ENCODE results near the gene ZNF674. TPM values are rescaled to one million over a fixed set of nuclear protein-coding genes. Genes with fewer than 3 reads are reported as not detected.

Gene ZNF674
- total and polyA plus RNA-seq, 9 of the 15 experiments (the other 6 are each of a cell fraction or from before 2014, with no cell fraction given): 1.2 to 4.7 (median 2.6) TPM

DNA sequence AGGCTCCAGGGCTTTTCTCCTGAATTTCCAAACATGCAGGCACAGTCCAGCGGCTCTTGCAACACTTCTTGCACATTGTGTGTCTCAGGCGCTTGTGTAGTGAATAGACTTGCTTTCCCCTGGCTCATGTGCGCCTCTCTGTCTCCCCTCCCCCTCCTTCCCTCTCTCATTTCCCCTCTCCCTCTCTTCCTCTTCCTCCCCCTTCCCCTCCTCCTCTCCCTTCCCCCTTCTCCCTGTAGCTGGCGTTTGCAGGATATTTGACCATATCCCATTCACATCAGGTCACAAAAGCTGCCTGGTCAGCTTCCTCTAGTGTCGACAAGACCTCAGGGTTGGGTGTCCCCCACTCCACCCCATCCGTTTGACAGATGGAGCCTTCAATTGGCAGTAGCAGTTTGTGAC lies 30.8 kb upstream of the ZNF674 start:
- H3K9me3 ChIP-seq (replicated peaks; ENCODE audit: control insufficient read depth, insufficient read depth, low read depth, low read length): no peaks in the 10 kb centered on the region
- no TSS peak for BruUV-seq (replicated peaks)
- no peaks in the 10 kb centered on the region; a peak in 1 of 5 replicates for H3K4me1 ChIP-seq (replicated peaks in 1 of 2; ENCODE audit: control insufficient read depth in 2 of 2, insufficient read depth in 2 of 2, low read length in 2 of 2)
- FAIRE-seq (no peak), DNase-seq (ENCODE audit: extremely low read depth in 1 of 4, low spot score in 3 of 4) (no peak), ATAC-seq (no peak)
- H3K27me3 ChIP-seq (ENCODE audit: control insufficient read depth in 2 of 2, insufficient read depth in 2 of 2, low read length in 2 of 2): no peaks in the 10 kb centered on the region
- H3K36me3 ChIP-seq (ENCODE audit: control insufficient read depth, insufficient read depth, low read length): no peaks in the 10 kb centered on the region
- no peak overlapping the region for H3K4me3 ChIP-seq
- no peak overlapping the region for H3K4me2 ChIP-seq (ENCODE audit: insufficient read depth, low read length)
- no peaks in the 10 kb centered on the region for H4K20me1 ChIP-seq (replicated peaks; ENCODE audit: control insufficient read depth, insufficient read depth, low read length)
- 9% methylated on average over 6 of the region's 6 CpGs for WGBS (ENCODE audit: insufficient coverage, low coverage, missing lambda C conversion rate)
- H3K9ac ChIP-seq (ENCODE audit: insufficient read depth in 1 of 2, low read depth in 2 of 2, low read length in 2 of 2): no peak overlapping the region
- H3K79me2 ChIP-seq (ENCODE audit: control insufficient read depth, insufficient read depth, low read length): no peaks in the 10 kb centered on the region
- ChIA-PET POLR2A (no interaction called here), CTCF (ENCODE audit: low intra/inter-chr PET ratio) (no interaction called here)
- no peak overlapping the region for H3K27ac ChIP-seq (ENCODE audit: extremely low read depth, low read depth, low read length)
- no peak overlapping the region for H2AFZ ChIP-seq (ENCODE audit: low read depth, low read length)
- no peak for TF ChIP-seq ZNF79 (CRISPR knock-in tag; IDR thresholded peaks at IDR 0.05; ENCODE audit: low read depth)
- no peak for TF ChIP-seq ESRRA (IDR thresholded peaks at IDR 0.05; ENCODE audit: borderline replicate concordance, low read depth)
- TF ChIP-seq, protein P1, sequence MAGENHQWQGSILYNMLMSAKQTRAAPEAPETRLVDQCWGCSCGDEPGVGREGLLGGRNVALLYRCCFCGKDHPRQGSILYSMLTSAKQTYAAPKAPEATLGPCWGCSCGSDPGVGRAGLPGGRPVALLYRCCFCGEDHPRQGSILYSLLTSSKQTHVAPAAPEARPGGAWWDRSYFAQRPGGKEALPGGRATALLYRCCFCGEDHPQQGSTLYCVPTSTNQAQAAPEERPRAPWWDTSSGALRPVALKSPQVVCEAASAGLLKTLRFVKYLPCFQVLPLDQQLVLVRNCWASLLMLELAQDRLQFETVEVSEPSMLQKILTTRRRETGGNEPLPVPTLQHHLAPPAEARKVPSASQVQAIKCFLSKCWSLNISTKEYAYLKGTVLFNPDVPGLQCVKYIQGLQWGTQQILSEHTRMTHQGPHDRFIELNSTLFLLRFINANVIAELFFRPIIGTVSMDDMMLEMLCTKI (IDR thresholded peaks at IDR 0.05; ENCODE audit: partially characterized antibody): no peak
- no peak for TF ChIP-seq HMGN3 (IDR thresholded peaks at IDR 0.05; ENCODE audit: borderline replicate concordance, extremely low read depth, insufficient read length, low read depth, low read length)
- TF ChIP-seq STAG1 (CRISPR knock-in tag; IDR thresholded peaks at IDR 0.05; ENCODE audit: borderline replicate concordance): no peak
- TF ChIP-seq FUS (optimal IDR thresholded peaks at IDR 0.05; ENCODE audit: low read depth, low read length): no peak
- TF ChIP-seq, protein P2, sequence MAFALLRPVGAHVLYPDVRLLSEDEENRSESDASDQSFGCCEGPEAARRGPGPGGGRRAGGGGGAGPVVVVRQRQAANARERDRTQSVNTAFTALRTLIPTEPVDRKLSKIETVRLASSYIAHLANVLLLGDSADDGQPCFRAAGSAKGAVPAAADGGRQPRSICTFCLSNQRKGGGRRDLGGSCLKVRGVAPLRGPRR (CRISPR knock-in tag; IDR thresholded peaks at IDR 0.05): no peak
- no peak for TF ChIP-seq KAT2B (IDR thresholded peaks at IDR 0.05; ENCODE audit: low read depth, low read length)
- TF ChIP-seq GABPB2 (CRISPR knock-in tag; conservative IDR thresholded peaks at IDR 0.05): no peak
- TF ChIP-seq LEF1 (IDR thresholded peaks at IDR 0.05): no peak
- TF ChIP-seq ZNF644 (tag; IDR thresholded peaks at IDR 0.05; ENCODE audit: low read depth): no peak
- TF ChIP-seq, protein P3, sequence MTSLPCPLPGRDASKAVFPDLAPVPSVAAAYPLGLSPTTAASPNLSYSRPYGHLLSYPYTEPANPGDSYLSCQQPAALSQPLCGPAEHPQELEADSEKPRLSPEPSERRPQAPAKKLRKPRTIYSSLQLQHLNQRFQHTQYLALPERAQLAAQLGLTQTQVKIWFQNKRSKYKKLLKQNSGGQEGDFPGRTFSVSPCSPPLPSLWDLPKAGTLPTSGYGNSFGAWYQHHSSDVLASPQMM (CRISPR knock-in tag; IDR thresholded peaks at IDR 0.05): no peak
- TF ChIP-seq MEIS2 (IDR thresholded peaks at IDR 0.05; ENCODE audit: partially characterized antibody): no peak
- intact Hi-C loops (cut with micrococcal nuclease): no loop called here
- in situ Hi-C loops (cut with MboI): no loop called here
- no peaks in the 10 kb centered on the region for H3K9me1 ChIP-seq (ENCODE audit: control insufficient read depth, insufficient read depth, low read length)

Measured in K562 (cell line).